ENCODE measurements around the gene XPOT.

DNA sequence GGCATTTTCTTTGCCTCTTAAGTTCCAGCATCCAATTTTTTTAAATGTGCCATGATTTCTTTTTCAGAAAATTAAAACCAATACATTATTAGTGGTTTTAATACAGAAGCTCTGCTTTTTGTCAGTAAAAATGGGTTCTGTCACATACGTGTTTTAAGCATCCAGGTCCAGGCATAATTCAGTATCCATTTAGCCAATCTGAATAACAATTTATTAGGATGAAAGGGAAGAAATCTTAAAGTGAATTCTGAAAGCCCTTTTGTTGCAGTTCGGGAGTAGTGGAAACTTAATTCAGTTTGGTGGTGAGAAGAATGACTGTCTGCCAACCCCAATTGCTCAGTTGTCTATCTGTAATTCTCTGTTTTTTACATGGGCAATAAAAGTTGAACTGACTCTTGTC is 7.2 kb downstream of the XPOT start:
- no peak for TF ChIP-seq CTCF (conservative IDR thresholded peaks at IDR 0.05; ENCODE audit: low read length)
- TF ChIP-seq EZH2phosphoT487 (IDR thresholded peaks at IDR 0.05; ENCODE audit: borderline replicate concordance): no peak
